OCI-LY1 (cell line): Measurements from ENCODE around the gene ZNF521.

ENCODE experiments used
- EZH2 ChIP-seq: fragments of 200-600 bp; sonication (generic), shearing (Covaris generic); IDR thresholded peaks from 2 replicates; pipeline ENCODE4 v1.8.0; 2017; ENCODE audit warnings: borderline replicate concordance, mixed run types, mild to moderate bottlenecking, antibody characterized with exemption, low read length, moderate library complexity, mixed read lengths
- TF ChIP-seq, protein P1 (sequence below): fragments of 200-600 bp; sonication (generic), shearing (Covaris generic); IDR thresholded peaks from 2 replicates; pipeline ENCODE4 v1.5.1; 2017; ENCODE audit warnings: mild to moderate bottlenecking, antibody characterized with exemption, low read length, moderate library complexity, mixed read lengths

DNA sequence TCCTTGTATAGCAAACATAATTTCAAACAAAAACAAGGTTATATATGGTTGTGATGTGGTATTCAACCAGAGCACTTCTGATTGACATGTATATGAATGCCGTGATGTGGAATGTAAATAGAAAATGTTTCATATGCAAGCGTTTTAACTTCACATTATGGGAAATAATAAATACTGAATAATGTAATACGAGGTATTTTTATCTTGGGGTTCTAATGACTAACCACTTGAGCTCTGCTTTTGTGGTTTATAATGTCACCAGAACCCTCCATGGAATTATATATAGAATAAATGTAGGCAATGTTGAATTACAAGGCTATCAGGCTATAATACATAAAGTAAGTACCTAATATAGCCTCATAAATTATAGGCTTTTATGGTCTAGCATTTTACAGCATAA lies 72.4 kb downstream of the ZNF521 start:
- TF ChIP-seq, protein P1, sequence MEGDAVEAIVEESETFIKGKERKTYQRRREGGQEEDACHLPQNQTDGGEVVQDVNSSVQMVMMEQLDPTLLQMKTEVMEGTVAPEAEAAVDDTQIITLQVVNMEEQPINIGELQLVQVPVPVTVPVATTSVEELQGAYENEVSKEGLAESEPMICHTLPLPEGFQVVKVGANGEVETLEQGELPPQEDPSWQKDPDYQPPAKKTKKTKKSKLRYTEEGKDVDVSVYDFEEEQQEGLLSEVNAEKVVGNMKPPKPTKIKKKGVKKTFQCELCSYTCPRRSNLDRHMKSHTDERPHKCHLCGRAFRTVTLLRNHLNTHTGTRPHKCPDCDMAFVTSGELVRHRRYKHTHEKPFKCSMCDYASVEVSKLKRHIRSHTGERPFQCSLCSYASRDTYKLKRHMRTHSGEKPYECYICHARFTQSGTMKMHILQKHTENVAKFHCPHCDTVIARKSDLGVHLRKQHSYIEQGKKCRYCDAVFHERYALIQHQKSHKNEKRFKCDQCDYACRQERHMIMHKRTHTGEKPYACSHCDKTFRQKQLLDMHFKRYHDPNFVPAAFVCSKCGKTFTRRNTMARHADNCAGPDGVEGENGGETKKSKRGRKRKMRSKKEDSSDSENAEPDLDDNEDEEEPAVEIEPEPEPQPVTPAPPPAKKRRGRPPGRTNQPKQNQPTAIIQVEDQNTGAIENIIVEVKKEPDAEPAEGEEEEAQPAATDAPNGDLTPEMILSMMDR = no peak
- no peak for TF ChIP-seq EZH2
